Retina (tissue), 1 donor: ENCODE measurements around the gene TRA2B.
A peak's percentile ranks its signal among the peaks of the same experiment; 100 is the strongest.

Experiments used
- DNase-seq: peaks from one replicate; pipeline ENCODE4 v3.0.0-alpha.2; 2016

Gene TRA2B

GRCh38 chr3:185949515-185949914, 11.7 kb upstream of the TRA2B start:
- DNase-seq: no peak

- no peak for DNase-seq
Observed at GRCh38 chr3:185948292-185948691, 10.5 kb upstream of the TRA2B start.

DNA sequence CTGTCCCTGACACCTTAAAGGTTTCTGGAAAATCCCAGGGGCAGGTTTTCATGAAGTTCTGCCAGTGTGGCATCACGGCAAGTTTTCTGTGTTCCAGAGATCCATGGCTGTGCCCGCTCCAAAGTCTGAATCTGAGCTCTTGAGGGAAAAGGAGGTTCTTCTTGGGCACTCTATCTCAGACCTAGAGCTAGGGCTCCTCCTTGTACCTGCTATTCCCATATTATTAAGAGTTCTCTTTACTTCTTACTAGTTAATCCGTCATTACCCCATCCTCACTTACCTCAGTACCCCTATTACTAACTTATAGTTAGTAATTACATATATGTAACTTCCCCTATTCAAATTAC, 5.9 kb upstream of the TRA2B start:
- DNase-seq: no peak

- DNase-seq: peak; percentile 87
Observed at GRCh38 chr3:185942907-185943759, 5.3 kb upstream of the TRA2B start.

DNA sequence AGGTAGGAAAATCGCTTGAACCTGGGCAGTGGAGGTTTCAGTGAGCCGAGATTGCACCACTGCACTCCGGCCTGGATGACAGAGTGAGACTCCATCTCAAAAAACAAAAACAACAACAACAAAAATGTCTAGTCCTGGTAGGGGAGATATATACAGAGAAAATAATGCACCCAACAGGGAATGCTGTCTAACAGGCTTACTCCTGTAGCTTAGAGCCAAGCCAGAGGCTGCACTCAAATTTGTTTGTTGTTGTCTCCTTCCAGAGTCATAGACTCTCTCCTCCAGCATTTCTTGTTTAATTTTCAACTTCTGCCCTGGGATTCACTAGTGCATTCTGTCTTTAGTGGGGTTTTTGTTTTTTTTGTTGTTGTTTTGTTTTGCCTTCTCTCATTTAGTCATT, 4.6 kb upstream of the TRA2B start:
- DNase-seq: no peak

- no peak for DNase-seq
Observed at GRCh38 chr3:185940951-185941350, 3.1 kb upstream of the TRA2B start.

- DNase-seq: no peak
Observed at GRCh38 chr3:185939721-185940120, 1.9 kb upstream of the TRA2B start.

- peak; percentile 98 for DNase-seq
Observed at GRCh38 chr3:185936814-185937688, 763 bp downstream of the TRA2B start.

DNA sequence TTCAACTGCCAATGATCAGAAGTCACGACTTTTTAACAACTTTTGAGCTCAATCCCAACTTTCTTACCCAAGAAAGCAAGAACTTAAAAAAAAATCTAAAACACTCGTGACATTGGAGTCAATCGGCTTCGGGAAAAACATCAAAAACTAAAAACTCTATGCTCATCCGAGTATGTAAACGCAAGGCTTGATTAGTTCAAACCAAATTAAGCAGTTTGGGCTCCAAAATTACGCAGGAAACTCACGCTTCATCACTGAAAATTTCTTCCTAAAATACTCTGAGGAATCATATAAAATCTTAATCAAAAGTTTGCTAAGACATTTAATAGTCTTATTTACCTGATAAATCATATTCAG, 1.6 kb downstream of the TRA2B start:
- DNase-seq: no peak

- DNase-seq: no peak
Observed at GRCh38 chr3:185935465-185936272, 2.1 kb downstream of the TRA2B start.

- DNase-seq: no peak
Observed at GRCh38 chr3:185934767-185935464, 2.9 kb downstream of the TRA2B start.

DNA sequence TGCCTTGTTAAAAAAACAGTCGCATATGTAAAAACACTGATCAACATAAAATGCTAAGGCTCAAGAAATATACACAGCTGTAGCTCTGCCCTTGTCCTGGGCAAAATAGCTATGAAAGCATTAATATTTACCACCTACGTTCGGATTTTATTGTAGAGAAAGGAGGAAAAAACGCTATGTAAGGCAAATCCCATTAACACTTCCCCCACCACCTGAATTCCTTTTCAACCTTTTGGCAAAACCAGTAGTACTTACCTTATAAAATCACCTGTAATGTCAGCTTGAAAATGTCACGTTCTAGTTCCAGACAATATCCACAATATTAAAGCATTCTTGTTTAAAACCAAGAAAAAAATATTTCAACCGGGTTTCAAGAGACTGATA, 3.6 kb downstream of the TRA2B start:
- DNase-seq: no peak

DNA sequence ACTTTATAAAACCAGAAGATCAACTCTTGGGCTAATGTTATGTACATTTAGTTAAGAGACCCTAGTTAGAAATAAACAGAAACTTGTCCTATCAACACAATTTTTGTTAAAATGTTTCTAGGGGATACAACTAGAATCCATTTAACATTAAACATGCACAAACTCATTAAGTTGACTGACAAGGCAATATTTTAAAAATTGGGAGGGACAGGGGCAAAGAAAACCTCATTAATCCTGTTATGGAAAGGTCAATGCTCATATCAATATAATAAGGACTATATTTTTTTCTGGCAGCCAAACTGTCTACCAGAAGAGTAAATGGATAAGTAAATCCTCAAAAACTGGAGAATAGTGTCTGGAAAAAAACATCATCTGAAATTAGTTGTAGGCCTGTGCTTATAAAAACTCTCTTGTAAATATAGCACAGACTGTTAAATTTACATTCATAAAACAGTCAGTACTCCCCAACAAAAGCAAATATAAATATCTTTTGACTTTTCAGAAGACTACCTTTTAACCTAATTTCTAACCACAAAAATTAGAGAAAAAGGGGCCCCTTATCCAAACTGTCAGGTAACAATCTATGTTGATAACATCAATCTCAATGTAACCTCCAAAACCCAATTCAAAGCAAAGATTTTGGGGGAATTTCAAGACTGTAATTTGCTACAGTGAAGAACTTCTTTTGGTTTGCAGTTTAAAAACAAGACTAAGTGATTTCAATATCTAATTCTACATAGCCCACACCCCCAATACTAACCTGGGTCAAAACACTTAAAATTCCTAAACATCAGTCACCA, 4.2 kb downstream of the TRA2B start:
- no peak for DNase-seq

GRCh38 chr3:185931777-185932612, 5.8 kb downstream of the TRA2B start:
- DNase-seq: no peak

DNA sequence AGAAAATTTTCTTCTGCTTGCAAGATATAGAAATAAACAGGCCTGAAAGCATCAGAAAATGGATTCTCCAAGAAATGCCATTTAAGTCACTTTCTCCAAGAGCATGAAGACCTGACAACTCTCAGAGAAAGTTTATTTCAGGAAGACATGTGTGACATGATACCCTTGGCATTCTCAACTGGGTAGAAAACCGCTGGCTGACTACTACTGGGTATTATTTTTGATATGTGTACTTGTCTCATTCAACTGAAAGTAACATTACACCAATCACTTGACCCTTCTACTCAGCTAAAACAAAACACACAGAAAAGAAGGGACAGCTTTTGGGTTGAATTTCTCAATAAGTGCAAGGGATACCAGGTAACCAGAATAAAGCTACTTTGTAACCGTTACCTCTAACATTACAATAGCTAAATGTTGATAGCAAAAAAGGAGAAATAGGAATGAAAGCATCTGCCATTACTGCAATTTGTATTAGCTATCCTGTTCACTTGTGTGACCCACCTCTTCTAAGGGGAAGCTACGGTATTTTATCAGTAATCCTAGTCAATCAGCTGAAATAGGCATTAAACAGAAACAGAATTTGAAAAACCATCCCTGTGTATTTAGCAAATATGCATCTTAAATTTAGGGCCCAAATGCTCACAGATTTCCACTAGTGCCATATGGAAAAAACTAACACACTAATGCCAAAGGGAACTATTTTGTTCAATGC, 7.3 kb downstream of the TRA2B start:
- no peak for DNase-seq

GRCh38 chr3:185929192-185930151, 8.3 kb downstream of the TRA2B start:
- no peak for DNase-seq

DNA sequence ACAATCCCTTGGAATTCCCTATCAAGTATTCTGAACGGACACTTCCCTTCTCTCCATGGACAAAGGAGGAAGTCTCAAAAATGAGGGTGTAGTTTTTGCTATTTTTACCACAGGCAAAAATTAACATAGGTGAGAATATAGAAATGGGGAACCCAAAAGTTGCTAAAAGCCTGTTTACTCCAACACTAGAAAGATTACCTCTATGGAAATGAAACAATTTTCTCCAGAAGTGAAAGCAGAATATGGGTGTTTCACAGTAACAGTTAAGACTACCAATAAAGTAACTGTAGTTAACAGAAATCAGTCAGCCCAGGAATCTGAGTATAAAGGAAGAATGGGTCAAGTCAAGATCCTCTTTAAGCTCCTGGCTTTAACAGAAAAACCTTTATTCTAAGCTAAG, 9.3 kb downstream of the TRA2B start:
- DNase-seq: no peak

DNA sequence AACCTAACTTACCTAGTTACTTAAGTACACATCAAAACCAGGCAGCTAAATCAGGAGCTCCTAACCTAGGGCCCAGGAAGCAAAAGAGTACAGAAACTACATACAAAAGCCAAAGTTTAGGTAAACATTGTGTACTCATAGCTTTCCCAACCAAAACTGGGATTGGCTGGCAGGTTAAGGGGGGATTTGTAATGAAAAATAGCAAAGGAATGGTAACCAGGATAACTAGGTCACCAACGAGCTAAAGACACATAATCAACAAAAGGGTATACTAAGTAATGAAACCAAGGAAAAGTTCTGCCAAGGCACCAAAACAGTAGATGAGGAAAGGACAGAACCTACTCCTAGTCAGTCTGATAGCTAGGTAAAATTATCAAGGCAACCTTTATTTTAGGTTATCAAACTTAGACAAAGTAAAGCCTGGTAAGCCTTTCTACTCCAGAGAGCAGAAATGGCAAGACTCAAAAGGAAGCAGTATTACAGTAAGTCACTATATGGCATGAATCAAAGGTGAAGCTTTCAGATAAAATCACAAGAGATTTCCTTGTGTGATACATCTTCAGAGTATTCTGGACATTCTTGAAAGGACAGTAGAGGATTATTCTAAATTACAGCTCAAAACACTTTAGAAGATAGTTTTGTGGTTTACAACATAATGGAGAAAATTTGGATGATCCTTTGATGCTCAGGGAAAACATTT, 10.2 kb downstream of the TRA2B start:
- DNase-seq: no peak
